Midbrain (tissue), 1 donor: ENCODE data around the gene MUSK.

Experiments
- DNase-seq: peaks from one replicate; lab custom pipeline; 2025; lab: John Stamatoyannopoulos, UW

MUSK gene

GRCh38 chr9:110668570-110669167, at the start of gene MUSK:
TSS of gene MUSK (plus strand) at chr9:110668791. CDS start at chr9:110668905, 114 bp downstream.
- no peak for DNase-seq

GRCh38 chr9:110619831-110620230, 48.8 kb upstream of the MUSK start:
- DNase-seq: no peak

- DNase-seq: no peak
These were observed 47.9 kb upstream of the MUSK start for GRCh38 chr9:110620726-110621125.

- no peak for DNase-seq
These were observed 46.2 kb upstream of the MUSK start for GRCh38 chr9:110622368-110622767.

GRCh38 chr9:110623462-110624025, 45.0 kb upstream of the MUSK start:
- peak; percentile 82 for DNase-seq

- DNase-seq: no peak
These were observed 42.3 kb upstream of the MUSK start for GRCh38 chr9:110626101-110626829.

- no peak for DNase-seq
These were observed 33.0 kb upstream of the MUSK start for GRCh38 chr9:110635589-110635988.

GRCh38 chr9:110638381-110638954, 30.1 kb upstream of the MUSK start:
- peak; percentile 36 for DNase-seq

GRCh38 chr9:110640736-110641135, 27.9 kb upstream of the MUSK start:
- DNase-seq: no peak

GRCh38 chr9:110641293-110641692, 27.3 kb upstream of the MUSK start:
- no peak for DNase-seq

GRCh38 chr9:110648696-110649095, 19.9 kb upstream of the MUSK start:
- no peak for DNase-seq

GRCh38 chr9:110650261-110650660, 18.3 kb upstream of the MUSK start:
- DNase-seq: no peak

GRCh38 chr9:110650991-110651411, 17.6 kb upstream of the MUSK start:
- DNase-seq: peak; percentile 60

- no peak for DNase-seq
These were observed 12.6 kb upstream of the MUSK start for GRCh38 chr9:110655754-110656641.

- no peak for DNase-seq
These were observed 8.6 kb upstream of the MUSK start for GRCh38 chr9:110659891-110660541.

GRCh38 chr9:110669433-110669832, 842 bp downstream of the MUSK start:
- DNase-seq: no peak

GRCh38 chr9:110671849-110672248, 3.3 kb downstream of the MUSK start:
- no peak for DNase-seq

GRCh38 chr9:110672873-110673510, 4.4 kb downstream of the MUSK start:
- DNase-seq: no peak

- DNase-seq: no peak
These were observed 18.9 kb downstream of the MUSK start for GRCh38 chr9:110687497-110687896.

- DNase-seq: no peak
These were observed 19.7 kb downstream of the MUSK start for GRCh38 chr9:110688329-110688728.

- DNase-seq: no peak
These were observed 22.5 kb downstream of the MUSK start for GRCh38 chr9:110691002-110691549.
